ENCODE results near the gene MT1E.
A peak's percentile ranks its signal among the peaks of the same experiment; 100 is the strongest.

The MT1E gene

DNA sequence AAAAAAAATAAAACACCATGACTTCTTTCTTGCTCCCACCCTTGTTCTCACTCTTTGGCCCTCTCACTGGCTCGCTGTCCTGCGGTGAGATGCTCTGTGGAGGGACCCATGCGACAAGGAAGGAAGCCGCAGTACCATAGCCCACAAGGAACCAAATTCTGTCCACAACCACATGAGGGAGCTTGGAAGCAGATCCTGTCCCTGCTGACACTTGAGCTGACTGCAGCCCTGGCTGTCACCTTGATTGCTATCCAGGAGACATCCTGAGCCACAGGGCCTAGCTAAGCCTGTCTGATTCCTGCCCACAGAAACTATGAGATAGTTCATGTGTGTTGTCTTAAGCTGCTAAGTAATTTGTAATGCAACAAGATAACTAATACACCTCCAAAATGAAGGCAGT, 22.0 kb upstream of the MT1E start:
- Histone ChIP-seq H3K4me3 (replicated peaks; ENCODE audit: insufficient read depth, low read length) (no peak overlapping the region), H3K27ac (replicated peaks) (no peak overlapping the region), H3K27me3 (ENCODE audit: insufficient read depth, poor library complexity, severe bottlenecking) (no peaks in the 10 kb centered on the region)
- TF ChIP-seq, protein P1, sequence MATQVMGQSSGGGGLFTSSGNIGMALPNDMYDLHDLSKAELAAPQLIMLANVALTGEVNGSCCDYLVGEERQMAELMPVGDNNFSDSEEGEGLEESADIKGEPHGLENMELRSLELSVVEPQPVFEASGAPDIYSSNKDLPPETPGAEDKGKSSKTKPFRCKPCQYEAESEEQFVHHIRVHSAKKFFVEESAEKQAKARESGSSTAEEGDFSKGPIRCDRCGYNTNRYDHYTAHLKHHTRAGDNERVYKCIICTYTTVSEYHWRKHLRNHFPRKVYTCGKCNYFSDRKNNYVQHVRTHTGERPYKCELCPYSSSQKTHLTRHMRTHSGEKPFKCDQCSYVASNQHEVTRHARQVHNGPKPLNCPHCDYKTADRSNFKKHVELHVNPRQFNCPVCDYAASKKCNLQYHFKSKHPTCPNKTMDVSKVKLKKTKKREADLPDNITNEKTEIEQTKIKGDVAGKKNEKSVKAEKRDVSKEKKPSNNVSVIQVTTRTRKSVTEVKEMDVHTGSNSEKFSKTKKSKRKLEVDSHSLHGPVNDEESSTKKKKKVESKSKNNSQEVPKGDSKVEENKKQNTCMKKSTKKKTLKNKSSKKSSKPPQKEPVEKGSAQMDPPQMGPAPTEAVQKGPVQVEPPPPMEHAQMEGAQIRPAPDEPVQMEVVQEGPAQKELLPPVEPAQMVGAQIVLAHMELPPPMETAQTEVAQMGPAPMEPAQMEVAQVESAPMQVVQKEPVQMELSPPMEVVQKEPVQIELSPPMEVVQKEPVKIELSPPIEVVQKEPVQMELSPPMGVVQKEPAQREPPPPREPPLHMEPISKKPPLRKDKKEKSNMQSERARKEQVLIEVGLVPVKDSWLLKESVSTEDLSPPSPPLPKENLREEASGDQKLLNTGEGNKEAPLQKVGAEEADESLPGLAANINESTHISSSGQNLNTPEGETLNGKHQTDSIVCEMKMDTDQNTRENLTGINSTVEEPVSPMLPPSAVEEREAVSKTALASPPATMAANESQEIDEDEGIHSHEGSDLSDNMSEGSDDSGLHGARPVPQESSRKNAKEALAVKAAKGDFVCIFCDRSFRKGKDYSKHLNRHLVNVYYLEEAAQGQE (IDR thresholded peaks at IDR 0.05; ENCODE audit: insufficient replicate concordance, low read depth) = no peak
- TF ChIP-seq POLR2AphosphoS5 (IDR thresholded peaks at IDR 0.05; ENCODE audit: low read depth) = no peak
- TF ChIP-seq, protein P2, sequence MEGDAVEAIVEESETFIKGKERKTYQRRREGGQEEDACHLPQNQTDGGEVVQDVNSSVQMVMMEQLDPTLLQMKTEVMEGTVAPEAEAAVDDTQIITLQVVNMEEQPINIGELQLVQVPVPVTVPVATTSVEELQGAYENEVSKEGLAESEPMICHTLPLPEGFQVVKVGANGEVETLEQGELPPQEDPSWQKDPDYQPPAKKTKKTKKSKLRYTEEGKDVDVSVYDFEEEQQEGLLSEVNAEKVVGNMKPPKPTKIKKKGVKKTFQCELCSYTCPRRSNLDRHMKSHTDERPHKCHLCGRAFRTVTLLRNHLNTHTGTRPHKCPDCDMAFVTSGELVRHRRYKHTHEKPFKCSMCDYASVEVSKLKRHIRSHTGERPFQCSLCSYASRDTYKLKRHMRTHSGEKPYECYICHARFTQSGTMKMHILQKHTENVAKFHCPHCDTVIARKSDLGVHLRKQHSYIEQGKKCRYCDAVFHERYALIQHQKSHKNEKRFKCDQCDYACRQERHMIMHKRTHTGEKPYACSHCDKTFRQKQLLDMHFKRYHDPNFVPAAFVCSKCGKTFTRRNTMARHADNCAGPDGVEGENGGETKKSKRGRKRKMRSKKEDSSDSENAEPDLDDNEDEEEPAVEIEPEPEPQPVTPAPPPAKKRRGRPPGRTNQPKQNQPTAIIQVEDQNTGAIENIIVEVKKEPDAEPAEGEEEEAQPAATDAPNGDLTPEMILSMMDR (IDR thresholded peaks at IDR 0.05; ENCODE audit: insufficient read depth, low read length) = peak; percentile 21
- peak in 1 of 2 experiments; percentile 62 for DNase-seq (ENCODE audit: low read depth in 1 of 2, low spot score in 1 of 2)

DNA sequence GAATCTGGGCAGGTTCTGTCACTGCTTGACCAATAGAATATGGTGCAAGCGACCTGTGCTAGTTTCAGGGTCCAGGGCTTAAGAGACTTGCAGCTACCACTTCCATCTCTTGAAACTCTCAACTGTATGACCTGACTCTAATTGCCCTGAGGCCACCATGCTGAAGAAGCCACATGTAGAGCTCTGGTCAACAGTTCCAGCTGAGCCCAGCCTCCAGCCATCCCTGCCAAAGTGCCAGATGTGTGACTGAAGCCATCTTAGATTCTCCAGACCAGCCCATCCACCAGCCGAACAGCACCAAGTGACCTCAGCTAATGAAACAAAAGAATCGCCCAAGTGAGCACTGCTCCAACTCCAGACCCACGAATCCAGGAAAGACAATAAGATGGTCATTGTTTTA, 20.6 kb upstream of the MT1E start:
- no peak for DNase-seq (ENCODE audit: low read depth in 1 of 2, low spot score in 1 of 2)
- no peaks in the 10 kb centered on the region for H3K27me3 ChIP-seq (ENCODE audit: insufficient read depth, poor library complexity, severe bottlenecking)
- TF ChIP-seq, protein P2 (IDR thresholded peaks at IDR 0.05; ENCODE audit: insufficient read depth, low read length) = no peak
- TF ChIP-seq, protein P1 (IDR thresholded peaks at IDR 0.05; ENCODE audit: insufficient replicate concordance, low read depth) = no peak
- no peak for TF ChIP-seq GABPA (IDR thresholded peaks at IDR 0.05; ENCODE audit: low read depth)
- TF ChIP-seq SPI1 (IDR thresholded peaks at IDR 0.05; ENCODE audit: borderline replicate concordance, low read depth) = no peak
- TF ChIP-seq POLR2AphosphoS5 (IDR thresholded peaks at IDR 0.05; ENCODE audit: low read depth) = no peak
- no peak overlapping the region for H3K4me3 ChIP-seq (replicated peaks; ENCODE audit: insufficient read depth, low read length)
- H3K27ac ChIP-seq (replicated peaks) = no peak overlapping the region

DNA sequence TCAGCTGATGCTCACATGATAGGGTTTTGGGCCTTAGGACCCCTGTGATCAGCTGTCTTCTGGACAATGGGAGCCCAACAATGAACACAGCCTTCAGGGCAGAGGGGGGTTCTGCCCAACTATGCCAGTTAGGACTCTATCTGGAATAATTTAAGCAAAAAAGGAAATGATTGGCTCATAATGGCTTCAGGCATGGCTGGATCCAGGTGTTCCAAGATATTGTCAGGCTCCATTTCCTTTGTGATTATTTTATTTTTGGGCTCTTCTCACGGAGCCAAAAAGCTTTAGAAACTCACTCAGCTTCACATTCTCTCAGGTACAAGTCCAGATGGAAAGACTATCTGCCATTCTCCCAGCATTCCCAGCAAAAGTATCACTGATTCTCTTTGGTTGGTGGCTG, 20.1 kb upstream of the MT1E start:
- Histone ChIP-seq H3K4me3 (replicated peaks; ENCODE audit: insufficient read depth, low read length) (no peak overlapping the region), H3K27ac (replicated peaks) (no peak overlapping the region), H3K27me3 (ENCODE audit: insufficient read depth, poor library complexity, severe bottlenecking) (no peaks in the 10 kb centered on the region)
- DNase-seq (ENCODE audit: low read depth in 1 of 2, low spot score in 1 of 2) = no peak
- TF ChIP-seq GABPA (IDR thresholded peaks at IDR 0.05; ENCODE audit: low read depth) (no peak), POLR2AphosphoS5 (IDR thresholded peaks at IDR 0.05; ENCODE audit: low read depth) (no peak), SPI1 (IDR thresholded peaks at IDR 0.05; ENCODE audit: borderline replicate concordance, low read depth) (no peak)
- TF ChIP-seq, protein P1 (IDR thresholded peaks at IDR 0.05; ENCODE audit: insufficient replicate concordance, low read depth) = no peak
- TF ChIP-seq, protein P2 (IDR thresholded peaks at IDR 0.05; ENCODE audit: insufficient read depth, low read length) = no peak

Measured in HL-60 (cell line).